Measurements from ENCODE around the gene NVL. TPM values are rescaled to one million over a fixed set of nuclear protein-coding genes. Genes with fewer than 3 reads are reported as not detected.
A peak's percentile ranks its signal among the peaks of the same experiment; 100 is the strongest.

The NVL gene
- total RNA-seq, 1 experiment from 2014 or later, result 33.5 TPM

DNA sequence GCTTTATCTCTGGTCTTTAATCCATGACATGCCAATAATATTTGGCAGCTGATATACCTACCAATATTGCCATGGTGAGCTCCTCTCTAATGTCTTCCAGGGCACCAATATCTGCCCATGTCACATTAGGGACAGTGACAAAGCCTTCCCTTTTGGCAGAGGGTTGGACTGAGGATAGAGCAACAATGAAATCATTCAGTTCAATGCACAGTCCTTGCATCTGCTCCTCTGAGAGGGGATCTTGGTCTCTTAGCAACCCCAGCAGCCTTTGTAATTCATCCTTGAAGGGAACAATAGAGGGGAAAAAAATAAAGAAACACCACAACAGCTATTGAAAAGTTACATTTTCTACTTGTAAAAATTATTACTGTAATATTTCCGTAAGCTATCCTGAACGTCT, 42.3 kb downstream of the NVL start:
- no peak for DNase-seq (ENCODE audit: low read depth)

DNA sequence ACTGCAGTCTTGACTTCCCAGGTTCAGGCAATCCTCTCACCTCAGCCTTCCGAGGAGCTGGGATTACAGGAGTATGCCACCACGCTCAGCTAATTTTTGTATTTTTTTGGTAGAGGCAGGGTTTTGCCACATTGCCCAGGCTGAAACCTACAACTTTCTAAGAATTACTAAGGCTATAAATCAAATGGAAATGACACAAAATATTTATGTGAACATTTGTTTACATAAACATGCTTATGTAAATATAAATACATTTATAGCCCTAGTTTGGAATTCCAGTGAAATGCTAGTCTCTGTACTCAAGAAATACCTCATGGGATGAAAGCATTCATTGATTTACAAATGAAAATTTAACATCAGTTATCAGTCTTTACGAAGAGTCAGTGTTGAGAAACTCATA, 47.8 kb downstream of the NVL start:
- no peak for DNase-seq (ENCODE audit: low read depth)

DNA sequence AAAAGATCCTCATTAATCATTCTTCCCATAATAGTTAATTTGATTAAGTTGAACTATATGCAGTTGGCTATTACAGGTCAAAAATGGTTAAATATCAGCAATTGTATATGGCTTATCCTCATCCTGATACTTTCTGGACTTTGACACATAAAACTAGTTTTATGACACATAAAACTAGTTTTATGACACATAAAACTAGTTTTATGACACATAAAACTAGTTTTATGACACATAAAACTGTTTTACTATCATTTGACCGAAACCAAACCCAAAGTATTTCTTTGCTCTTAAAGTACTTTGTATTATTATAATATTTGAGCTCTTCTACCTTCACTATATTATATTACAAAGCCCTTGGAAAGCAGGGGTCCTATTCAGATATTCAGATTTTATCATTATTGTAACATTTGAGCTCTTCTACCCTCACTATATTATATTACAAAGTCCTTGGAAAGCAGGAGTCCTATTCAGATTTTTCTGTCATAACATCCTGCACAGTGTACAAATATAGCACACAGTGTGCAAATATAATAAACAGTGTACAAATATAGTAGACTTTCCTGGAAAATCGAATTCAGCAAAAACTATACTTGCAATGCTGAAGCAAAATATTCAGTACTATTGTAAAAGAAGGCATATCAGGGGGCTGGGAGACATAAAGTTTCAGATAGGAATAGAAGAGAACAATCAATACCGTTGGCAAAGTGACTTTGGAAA, 53.0 kb downstream of the NVL start:
- no peak for DNase-seq (ENCODE audit: low read depth)

DNA sequence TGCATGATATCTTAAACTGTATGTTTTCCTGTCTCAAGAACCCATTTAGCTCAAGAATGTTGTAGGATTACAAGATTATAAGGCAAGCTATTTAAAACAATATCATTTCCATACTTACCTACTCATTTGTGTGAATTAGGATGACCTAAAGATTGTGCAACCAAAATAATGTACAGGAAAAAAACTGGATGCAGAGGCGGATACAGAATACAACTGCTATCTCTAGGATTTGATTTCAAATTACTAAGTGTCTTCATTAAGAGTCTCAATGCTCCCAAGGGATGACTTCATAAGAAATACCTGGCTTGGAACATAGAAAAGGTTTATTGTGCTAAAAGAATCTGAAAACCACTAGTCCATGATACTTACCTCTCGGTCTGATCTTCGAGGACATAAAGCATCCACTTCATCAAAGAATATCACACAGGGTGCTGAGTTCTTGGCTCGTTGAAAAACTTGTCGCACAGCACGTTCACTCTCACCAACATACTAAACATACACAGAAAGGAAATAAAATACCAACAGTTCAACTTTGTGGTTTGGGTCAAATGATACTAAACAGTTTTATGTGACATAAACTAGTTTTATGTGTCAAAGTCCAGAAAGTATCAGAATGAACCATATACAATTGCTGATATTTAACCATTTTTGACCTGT, 54.9 kb downstream of the NVL start:
- no peak for DNase-seq (ENCODE audit: low read depth)

DNA sequence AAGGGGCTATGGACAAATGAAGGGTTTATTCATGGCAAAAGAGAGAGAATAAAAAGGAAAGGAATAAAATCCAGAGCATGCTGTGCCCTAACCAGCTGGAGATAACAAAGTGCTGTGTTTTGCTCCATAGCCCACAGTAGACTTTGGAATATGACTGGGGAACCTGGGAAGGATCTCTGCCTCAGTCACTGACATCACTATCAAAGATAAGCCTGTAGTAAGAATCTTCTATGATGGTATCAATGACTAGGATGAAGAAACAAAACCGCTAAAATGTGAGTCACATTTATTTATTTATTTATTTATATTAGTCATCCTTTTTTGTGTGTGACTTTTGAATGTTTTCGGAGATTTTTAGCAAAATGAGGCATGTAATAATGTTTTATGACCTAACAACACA, 56.3 kb downstream of the NVL start:
- DNase-seq (ENCODE audit: low read depth), result peak; percentile 76

DNA sequence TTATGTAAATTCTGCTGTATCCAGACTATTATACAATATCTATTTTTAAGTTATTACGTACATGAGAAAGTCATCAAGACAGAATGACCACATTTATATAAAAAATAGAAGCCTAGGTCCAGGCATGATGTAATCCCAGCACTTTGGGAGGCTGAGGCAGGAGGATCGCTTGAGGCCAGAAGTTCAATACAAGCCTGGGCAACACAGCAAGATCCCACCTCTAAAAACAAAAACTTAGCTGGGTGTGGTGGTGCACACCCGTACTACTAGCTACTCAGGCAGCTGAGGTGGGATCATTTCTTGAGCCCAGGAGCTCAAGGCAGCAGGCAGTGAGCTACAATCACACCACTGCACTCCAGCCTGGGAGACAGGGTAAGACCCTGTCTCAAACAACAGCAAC, 58.9 kb downstream of the NVL start:
- no peak for DNase-seq (ENCODE audit: low read depth)

DNA sequence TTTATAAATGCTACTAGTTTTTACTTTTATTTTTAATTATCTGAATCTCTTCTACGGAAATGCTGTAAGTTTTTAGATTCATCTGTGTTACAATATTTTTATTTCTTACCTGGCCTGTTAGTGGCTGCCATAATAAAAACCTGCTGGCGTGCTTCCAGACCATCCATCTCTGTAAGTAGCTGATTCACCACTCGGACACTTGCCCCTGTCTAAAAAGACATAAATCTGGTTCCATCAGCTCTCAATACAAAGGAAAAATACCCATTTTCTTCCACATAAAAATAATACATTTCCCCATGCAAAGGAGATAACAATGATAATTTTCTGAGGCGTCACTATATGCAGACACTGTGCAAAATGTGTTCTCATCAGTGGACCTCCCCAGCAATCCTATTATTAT, 62.0 kb downstream of the NVL start:
- DNase-seq (ENCODE audit: low read depth), result peak; percentile 70

DNA sequence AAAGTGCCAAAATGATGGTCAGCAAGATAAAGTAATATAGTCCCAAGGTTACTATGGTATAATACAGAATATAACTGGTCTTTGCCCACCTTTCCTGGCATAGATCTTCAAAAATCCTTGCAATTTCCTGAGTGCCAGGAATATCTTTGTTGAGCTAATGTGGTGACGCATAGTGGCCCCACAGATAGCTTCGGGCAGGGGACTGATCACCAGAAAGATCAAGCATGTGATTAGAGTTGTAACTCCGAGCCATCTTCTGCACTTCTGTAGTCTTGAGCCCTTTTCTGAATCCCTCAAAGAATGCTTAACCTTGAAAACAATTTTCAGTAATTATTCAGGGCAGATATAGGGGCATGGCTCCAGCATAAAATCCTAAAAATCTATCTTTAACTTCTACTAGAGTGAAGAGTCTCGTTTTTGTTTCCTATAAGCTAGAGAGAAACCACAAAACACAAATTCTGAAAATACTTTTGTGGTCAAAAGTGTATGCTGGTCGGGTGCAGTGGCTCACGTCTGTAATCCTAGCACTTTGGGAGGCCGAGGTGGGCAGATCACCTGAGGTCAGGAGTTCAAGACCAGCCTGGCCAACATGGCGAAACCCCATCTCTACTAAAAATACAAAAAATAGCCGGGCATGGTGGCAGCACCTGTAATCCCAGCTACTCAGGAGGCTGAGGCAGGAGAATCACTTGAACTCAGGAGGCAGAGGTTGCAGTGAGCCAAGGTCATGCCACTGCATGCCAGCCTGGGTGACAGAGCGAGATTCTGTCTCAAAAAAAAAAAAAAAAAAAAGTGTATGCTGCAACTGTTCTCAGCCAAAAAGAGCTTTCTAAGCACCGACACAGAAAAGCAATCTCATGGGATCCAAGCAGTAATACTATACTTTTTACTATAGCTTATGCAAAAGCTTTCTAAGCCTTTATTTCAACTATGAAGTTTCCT, 62.8 kb downstream of the NVL start:
- DNase-seq (ENCODE audit: low read depth), result peak; percentile 90

DNA sequence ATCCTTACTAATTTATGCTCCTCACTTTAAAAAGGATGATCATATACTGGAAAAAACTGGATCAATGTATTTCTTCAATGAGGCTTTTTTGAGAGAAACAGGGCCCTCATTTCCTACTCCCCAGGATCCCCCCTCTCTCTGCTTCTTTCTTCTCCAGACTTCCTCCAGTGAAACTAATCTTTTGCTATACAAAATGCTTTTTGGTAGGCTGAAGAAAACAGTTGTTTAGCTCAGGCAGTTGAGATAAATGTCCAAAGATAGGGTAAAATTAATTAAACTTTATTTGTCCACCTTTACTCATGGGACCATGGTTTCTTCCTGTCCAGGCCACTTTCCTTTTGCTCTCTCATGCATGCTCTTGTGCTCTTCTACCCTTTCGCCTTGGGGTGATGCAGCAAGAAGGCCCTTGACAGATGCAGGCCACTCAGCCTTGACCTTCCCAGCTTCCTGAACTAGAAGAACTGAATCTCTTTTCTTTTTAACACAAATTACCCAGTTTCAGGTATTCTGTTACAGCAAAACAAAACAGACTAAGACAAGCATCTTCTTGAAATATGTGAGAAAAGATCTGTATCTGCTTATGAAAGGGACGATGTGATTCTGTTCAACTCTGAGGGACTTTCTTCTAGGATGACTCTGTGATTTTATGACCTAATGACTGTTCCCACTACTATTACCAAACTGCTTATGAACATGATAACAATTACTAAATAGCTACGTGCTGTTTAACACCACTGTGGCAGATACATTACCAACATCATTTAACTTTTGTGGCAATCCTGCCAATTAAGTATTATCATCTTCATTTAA, 63.7 kb downstream of the NVL start:
- peak; percentile 66 for DNase-seq (ENCODE audit: low read depth)

DNA sequence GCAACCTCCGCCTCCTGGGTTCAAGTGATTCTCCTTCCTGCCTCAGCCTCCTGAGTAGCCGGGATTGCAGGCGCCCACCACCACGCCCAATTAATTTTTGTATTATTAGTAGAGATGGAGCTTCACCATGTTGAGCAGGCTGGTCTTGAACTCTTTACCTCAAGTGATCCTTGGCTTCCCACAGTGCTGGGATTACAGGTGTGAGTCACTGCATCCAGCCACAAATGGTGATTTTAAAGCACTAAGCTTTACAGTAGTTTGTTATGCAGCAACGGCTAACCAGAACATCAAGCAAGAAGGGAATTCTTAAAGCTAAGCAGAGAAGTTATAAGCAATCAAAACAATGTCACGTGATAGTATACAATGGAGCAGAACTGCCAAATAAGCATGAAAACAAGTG, 65.7 kb downstream of the NVL start:
- peak; percentile 69 for DNase-seq (ENCODE audit: low read depth)

DNA sequence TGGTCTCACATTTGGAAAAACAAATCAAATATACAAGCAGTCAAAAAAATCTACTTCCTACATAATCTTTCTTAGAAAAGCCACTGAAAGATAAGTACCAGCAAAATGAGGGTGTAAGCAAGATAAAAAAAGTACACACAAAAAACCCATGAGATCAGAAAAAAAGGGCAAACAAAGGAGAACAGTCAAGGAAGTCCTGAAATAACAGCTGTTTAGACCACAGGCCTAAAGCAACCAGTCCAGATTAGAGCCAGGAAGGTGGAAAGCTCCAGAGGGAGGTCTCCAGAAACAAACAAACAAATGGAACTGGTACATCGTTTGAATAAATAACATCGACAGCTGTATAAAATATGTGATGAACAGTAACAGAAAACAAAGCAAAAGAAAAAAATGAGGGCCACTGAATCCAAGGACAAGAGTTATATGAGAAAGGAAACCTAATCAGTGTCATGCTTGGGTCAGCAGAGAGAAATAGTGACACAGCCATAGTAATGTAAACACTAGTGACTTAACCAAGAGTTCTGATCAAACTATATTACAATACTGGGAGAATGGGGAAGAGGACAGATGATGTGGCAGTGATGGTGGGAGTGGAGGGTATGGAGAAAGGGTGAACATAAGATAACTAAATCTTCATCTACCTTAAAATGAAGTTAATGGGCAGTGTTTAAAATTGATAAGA, 67.5 kb downstream of the NVL start:
- peak; percentile 46 for DNase-seq (ENCODE audit: low read depth)

DNA sequence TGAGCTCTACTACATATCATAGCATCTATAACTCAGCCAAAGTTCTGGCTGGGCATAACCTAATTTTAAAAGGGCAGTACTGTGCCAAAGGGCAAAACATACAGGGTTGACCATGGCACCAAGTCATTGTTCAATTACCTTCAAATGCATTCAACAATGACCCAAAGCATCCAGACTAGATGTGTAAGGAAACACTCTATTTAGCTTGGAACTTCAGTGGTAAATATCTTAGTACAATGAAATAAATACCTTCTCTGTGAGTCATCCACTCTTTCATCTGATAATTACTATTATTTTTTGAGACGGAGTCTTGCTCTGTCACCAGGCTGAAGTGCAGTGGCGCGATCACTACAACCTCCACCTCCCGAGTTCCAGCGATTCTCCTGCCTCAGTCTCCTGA, 70.0 kb downstream of the NVL start:
- peak; percentile 67 for DNase-seq (ENCODE audit: low read depth)

DNA sequence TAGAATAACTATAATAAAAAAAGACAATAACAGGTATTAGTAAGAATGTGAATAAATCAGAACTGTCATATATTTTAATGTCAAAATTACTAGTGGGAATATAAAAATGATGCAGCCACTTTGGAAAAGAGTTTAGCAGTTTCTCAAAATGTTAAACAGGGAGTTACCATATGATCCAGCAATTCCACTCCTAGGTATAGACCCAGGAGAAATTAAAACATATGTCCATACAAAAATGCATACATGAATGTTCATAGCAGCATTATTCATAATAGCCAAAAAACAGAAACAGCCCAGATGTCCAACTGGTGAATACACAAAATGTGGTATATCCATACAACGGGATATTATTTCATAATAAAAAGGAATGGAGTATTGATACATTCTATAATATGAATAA, 71.6 kb downstream of the NVL start:
- DNase-seq (ENCODE audit: low read depth), result no peak

DNA sequence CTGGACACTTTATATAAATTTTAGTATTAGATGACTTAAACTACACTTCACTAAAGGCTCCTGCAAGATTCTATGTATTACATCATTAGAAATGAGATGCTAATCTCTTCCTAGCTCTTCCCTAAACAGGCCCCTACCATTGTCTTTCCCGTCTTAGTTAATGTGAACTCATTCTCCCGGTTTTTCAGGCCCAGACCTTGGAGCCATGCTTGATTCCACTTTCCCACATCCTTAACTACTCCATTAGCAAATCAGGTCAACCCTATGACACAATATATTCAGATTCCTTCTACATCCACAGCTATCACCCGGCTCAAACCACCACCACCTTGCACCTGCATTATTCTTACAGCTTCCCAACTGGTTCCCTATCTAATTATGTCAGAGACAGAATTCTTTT, 73.3 kb downstream of the NVL start:
- no peak for DNase-seq (ENCODE audit: low read depth)

DNA sequence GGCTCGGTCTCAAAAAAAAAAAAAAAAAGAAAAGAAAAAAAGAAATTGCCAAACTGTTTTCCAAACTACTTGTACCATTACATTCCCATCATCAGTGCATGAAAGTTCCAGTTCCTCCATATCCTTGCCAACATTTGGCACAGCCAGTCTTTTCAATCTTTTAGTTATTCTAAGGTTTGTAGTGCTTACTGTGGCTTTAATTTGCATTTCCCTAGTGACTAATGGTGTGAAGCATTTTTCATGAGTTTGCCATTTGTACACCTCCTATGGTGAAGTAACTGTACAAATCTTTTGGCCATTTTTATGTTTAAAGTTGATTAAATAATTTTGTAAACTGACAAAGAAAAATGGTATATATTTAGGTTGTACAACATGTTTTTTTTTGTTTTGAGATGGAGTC, 76.3 kb downstream of the NVL start:
- peak; percentile 67 for DNase-seq (ENCODE audit: low read depth)

DNA sequence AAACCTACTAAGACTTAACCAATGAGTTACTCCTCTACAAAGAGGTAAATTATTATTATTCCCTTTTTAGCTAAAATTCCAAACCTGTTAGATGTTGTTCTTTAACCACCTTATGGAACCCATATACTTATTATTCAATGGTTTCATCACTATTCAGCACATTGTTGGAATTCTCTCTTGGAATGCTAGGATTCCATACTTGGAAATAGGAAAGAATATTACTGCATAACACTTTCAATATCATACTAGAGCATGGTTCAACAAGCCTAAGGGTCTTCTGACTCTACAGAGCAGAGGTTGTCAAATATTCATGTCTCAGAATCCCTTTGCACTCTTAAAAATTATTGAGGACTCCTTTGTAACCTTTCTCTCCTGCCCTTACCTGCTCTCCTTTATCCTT, 77.5 kb downstream of the NVL start:
- DNase-seq (ENCODE audit: low read depth), result no peak

DNA sequence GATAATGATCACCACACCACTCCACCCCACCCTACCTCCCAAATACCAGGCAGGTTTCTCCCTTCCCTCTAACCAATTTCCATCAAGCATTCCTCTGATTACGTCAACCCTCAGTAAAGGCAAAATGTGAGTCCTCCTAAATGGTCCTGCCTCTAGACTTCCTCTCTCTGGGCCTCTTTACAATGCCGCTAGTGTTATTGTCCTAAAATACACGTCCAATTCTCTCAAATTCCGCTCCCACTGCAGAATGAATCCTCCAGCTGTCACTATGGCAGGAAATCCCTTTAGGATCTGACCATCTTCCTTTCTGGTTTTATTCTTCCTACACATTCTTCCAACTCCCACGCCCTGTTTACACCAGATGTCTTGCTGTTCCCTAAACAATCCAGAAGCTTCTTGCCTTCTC, 78.2 kb downstream of the NVL start:
- DNase-seq (ENCODE audit: low read depth), result no peak

DNA sequence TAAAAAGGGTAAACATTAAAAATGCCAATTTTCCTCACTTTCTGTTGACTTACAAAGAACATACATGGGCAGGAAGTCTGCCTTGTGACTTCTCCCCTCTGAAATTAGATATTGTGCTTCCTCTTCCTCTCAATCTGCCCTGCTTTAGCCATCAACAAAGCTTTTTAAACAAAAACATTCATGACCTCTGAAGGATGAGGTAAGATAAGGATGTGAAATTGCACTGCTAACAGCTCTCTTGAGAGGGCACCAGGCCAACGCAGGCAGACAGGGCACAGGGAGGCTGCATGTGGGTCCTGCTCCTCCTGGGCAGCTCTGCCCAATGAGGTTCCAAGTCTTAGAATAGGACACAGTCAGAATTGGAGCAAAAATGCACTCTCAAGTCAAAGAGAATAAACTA, 84.8 kb downstream of the NVL start:
- peak; percentile 71 for DNase-seq (ENCODE audit: low read depth)

DNA sequence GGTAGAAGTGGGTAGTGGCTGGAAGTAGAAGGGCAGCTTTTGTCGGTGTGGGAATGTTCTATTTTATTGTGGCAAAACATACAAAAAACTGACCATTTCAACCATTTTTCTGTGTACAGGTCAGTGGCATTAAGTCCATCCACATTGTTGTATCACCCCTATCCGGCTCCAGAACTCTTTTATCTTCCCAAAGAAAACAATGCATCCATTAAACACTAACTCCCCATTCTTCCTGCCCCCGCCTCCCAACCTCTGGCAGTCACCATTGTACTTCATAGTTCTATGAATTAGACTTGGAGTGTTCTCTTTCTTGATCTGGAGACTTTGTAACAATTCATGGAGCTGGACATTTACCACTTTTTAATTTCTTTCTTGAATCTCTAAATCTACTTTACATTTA, 91.2 kb downstream of the NVL start:
- DNase-seq (ENCODE audit: low read depth), result no peak

DNA sequence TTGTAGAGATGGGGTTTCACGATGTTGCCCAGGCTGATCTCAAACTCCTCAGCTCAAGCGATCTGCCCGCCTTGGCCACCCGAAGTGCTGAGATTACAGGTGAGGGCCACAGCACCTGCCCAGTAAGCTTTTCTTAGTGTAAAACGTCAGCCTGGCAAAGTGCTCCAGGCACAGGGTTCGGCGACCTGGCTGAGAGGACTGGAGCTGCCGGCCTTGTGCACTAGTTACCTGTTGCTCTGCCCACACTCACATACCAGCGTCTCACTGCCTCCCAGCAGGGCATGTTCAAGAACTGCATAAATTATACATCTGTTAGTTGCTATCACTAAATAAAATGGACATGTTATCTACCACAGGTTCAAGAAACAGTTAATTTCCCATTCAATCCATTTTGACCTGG, 91.8 kb downstream of the NVL start:
- DNase-seq (ENCODE audit: low read depth), result no peak

All from M059J (cell line).